H9 (cell line): ENCODE results near the gene ALCAM. TPM values are rescaled to one million over a fixed set of nuclear protein-coding genes. Genes with fewer than 3 reads are reported as not detected.

ENCODE experiments used
- DNase-seq: peaks from one replicate; pipeline ENCODE4 v3.0.0-alpha.2; 2017
- H2AFZ ChIP-seq: one replicate; pipeline ENCODE4 v1.6.1; 2013; ENCODE audit warnings: mild to moderate bottlenecking, low read length, control low read depth, moderate library complexity
- H2AK5ac ChIP-seq: 2 replicates; pipeline ENCODE4 v1.6.1; 2013; ENCODE audit warnings: low read length, control low read depth, mixed read lengths; ENCODE audit not compliant: insufficient read length
- H2BK120ac ChIP-seq: one replicate; pipeline ENCODE4 v1.6.1; 2013; ENCODE audit warnings: low read depth, mild to moderate bottlenecking, low read length, control low read depth, inconsistent platforms; ENCODE audit not compliant: poor library complexity, severe bottlenecking
- H2BK12ac ChIP-seq: 2 replicates; pipeline ENCODE4 v1.6.1; 2013; ENCODE audit warnings: low read length, control low read depth, mixed read lengths, low read depth; ENCODE audit not compliant: insufficient read length
- H2BK15ac ChIP-seq: 2 replicates; pipeline ENCODE4 v1.6.1; 2013; ENCODE audit warnings: low read depth, low read length, control low read depth
- H2BK20ac ChIP-seq: one replicate; pipeline ENCODE4 v1.6.1; 2013; ENCODE audit warnings: low read depth, mild to moderate bottlenecking, low read length, control low read depth, inconsistent platforms; ENCODE audit not compliant: poor library complexity, severe bottlenecking
- H2BK5ac ChIP-seq: 2 replicates; pipeline ENCODE4 v1.6.1; 2013; ENCODE audit warnings: low read length, control low read depth, mixed read lengths; ENCODE audit not compliant: insufficient read length
- H3K14ac ChIP-seq: 2 replicates; pipeline ENCODE4 v1.6.1; 2013; ENCODE audit warnings: low read length, control low read depth; ENCODE audit not compliant: insufficient read depth
- H3K18ac ChIP-seq: 2 replicates; pipeline ENCODE4 v1.6.1; 2013; ENCODE audit warnings: low read depth, mild to moderate bottlenecking, mixed read lengths, low read length, control low read depth; ENCODE audit not compliant: insufficient read length
- H3K23ac ChIP-seq: 2 replicates; pipeline ENCODE4 v1.6.1; 2013; ENCODE audit warnings: low read length, control low read depth, mixed read lengths, low read depth; ENCODE audit not compliant: insufficient read length
- H3K23me2 ChIP-seq: 2 replicates; pipeline ENCODE4 v1.6.1; 2013; ENCODE audit warnings: low read depth, mild to moderate bottlenecking, mixed read lengths, low read length, control low read depth; ENCODE audit not compliant: insufficient read length, poor library complexity, severe bottlenecking
- H3K27ac ChIP-seq: 2 replicates; pipeline ENCODE4 v1.5.1; 2013; ENCODE audit warnings: low read length, control low read depth, mixed read lengths, low read depth; ENCODE audit not compliant: insufficient read length
- H3K27me3 ChIP-seq: 2 replicates; pipeline ENCODE4 v1.6.1; 2013; ENCODE audit warnings: low read length, control low read depth, inconsistent platforms; ENCODE audit not compliant: insufficient read depth
- H3K4ac ChIP-seq: 2 replicates; pipeline ENCODE4 v1.6.1; 2013; ENCODE audit warnings: low read depth, mild to moderate bottlenecking, control low read depth, inconsistent platforms, low read length, moderate library complexity
- H3K4me1 ChIP-seq: 2 replicates; pipeline ENCODE4 v1.6.1; 2013; ENCODE audit warnings: low read length, control low read depth, inconsistent platforms; ENCODE audit not compliant: insufficient read depth
- H3K4me2 ChIP-seq: 2 replicates; pipeline ENCODE4 v1.6.1; 2013; ENCODE audit warnings: low read length, control low read depth, mixed read lengths; ENCODE audit not compliant: insufficient read length, insufficient read depth
- H3K56ac ChIP-seq: 2 replicates; pipeline ENCODE4 v1.6.1; 2013; ENCODE audit warnings: low read depth, mild to moderate bottlenecking, mixed read lengths, low read length, control low read depth; ENCODE audit not compliant: insufficient read length
- H3K79me1 ChIP-seq: 2 replicates; pipeline ENCODE4 v1.6.1; 2013; ENCODE audit warnings: low read depth, mild to moderate bottlenecking, moderate library complexity, low read length, control low read depth, inconsistent platforms; ENCODE audit not compliant: insufficient read depth, poor library complexity, severe bottlenecking
- H3K79me2 ChIP-seq: 2 replicates; pipeline ENCODE4 v1.6.1; 2013; ENCODE audit warnings: low read length, control low read depth, inconsistent platforms; ENCODE audit not compliant: insufficient read depth
- H3K9ac ChIP-seq: 2 replicates; pipeline ENCODE4 v1.6.1; 2013; ENCODE audit warnings: low read length, control low read depth, mixed read lengths; ENCODE audit not compliant: insufficient read length; ENCODE audit errors: extremely low read depth
- H3K9me3 ChIP-seq: one replicate; pipeline ENCODE4 v1.6.1; 2013; ENCODE audit warnings: low read depth, low read length, inconsistent platforms; ENCODE audit not compliant: control insufficient read depth
- H3T11ph ChIP-seq: one replicate; pipeline ENCODE4 v1.6.1; 2013; ENCODE audit warnings: mild to moderate bottlenecking, low read length, control low read depth, inconsistent platforms
- H4K20me1 ChIP-seq: one replicate; pipeline ENCODE4 v1.6.1; 2013; ENCODE audit not compliant: control insufficient read depth, insufficient read length, insufficient read depth
- H4K5ac ChIP-seq: 2 replicates; pipeline ENCODE4 v1.6.1; 2013; ENCODE audit warnings: low read depth, mild to moderate bottlenecking, mixed read lengths, low read length, control low read depth; ENCODE audit not compliant: insufficient read length
- H4K8ac ChIP-seq: replicated peaks from 2 replicates; pipeline ENCODE4 v1.6.1; 2013; ENCODE audit warnings: low read length, control low read depth, mixed read lengths, low read depth; ENCODE audit not compliant: insufficient read length
- H4K91ac ChIP-seq: 2 replicates; pipeline ENCODE4 v1.6.1; 2013; ENCODE audit warnings: low read depth, mild to moderate bottlenecking, moderate library complexity, mixed read lengths, low read length, control low read depth; ENCODE audit not compliant: insufficient read length
- H3K27ac Mint-ChIP-seq, 3 experiments: 2 replicates in 2 of 3; 3 replicates in 1 of 3; pipeline ENCODE4 v1.8.0; 2020 to 2021; ENCODE audit warnings: mixed read lengths in 3 of 3, mild to moderate bottlenecking in 1 of 3, moderate library complexity in 1 of 3
- H3K27me3 Mint-ChIP-seq: 2 replicates; pipeline ENCODE4 v1.8.0; 2021; ENCODE audit warnings: low read depth, mild to moderate bottlenecking, moderate library complexity, mixed read lengths
- H3K36me3 Mint-ChIP-seq, 3 experiments: 2 replicates in 2 of 3; 3 replicates in 1 of 3; pipeline ENCODE4 v1.8.0; 2020 to 2021; ENCODE audit warnings: low read depth in 3 of 3, mixed read lengths in 3 of 3; ENCODE audit not compliant: insufficient read depth in 1 of 3
- H3K4me1 Mint-ChIP-seq, 2 experiments: 2 replicates each; pipeline ENCODE4 v1.8.0; 2020; ENCODE audit warnings: mixed read lengths in 2 of 2
- H3K4me3 Mint-ChIP-seq, 2 experiments: 2 replicates in 1 of 2; 3 replicates in 1 of 2; pipeline ENCODE4 v1.8.0; 2020 to 2021; ENCODE audit warnings: mild to moderate bottlenecking in 2 of 2, mixed read lengths in 2 of 2, moderate library complexity in 1 of 2
- H3K9me3 Mint-ChIP-seq, 2 experiments: 2 replicates in 1 of 2; 3 replicates in 1 of 2; pipeline ENCODE4 v1.8.0; 2020; ENCODE audit warnings: mild to moderate bottlenecking in 2 of 2, mixed read lengths in 2 of 2, moderate library complexity in 1 of 2
- WGBS: extraction: QIAGEN DNeasy Blood & Tissue Kit; methylation state at CpG from one replicate; pipeline ENCODE4 v1.1.7; 2013; ENCODE audit warnings: missing lambda C conversion rate, low lambda C conversion rate, mixed read lengths; ENCODE audit not compliant: insufficient read length; ENCODE audit errors: extremely low coverage; 5-methylcytosine and 5-hydroxymethylcytosine counted together
- total RNA-seq: library from RNA; stranded (reverse); gene quantifications from 2 replicates; pipeline ENCODE4 v1.2.1, GENCODE V29; 2021
- TF ChIP-seq, protein P1 (sequence below): fragments of 200-600 bp; sonication (generic); conservative IDR thresholded peaks from 3 replicates; pipeline ENCODE4 v1.8.0; 2021; ENCODE audit warnings: antibody characterized with exemption, mild to moderate bottlenecking

ALCAM gene
- total RNA-seq, 1 experiment from 2014 or later, result 43.7 TPM

DNA sequence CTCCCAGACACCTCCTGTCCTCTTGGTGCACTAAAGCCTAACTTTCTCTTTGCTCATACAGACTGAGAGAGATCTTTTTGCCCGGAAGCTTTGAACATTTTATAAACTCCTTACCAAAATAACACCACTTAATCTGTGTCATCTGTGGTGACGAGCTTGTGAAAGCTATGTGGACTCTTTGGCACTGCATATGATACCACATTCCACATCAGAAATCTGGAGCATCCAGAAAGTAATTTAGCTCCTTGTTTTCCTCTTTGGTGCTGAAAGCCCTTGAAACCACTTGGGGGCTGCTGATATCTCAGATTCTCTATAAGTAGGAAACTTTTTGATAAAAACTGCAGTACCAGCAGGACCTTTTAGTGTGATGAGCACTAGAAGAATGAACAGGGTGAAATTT is 128.3 kb downstream of the ALCAM start:
- Histone ChIP-seq H3K14ac (no peak overlapping the region), H3K9ac (no peak overlapping the region), H3K9me3 (peaks cover 10% of the 10 kb centered on the region), H2AK5ac (no peak overlapping the region), H3K27me3 (no peaks in the 10 kb centered on the region), H4K5ac (no peak overlapping the region), H3T11ph (no peak overlapping the region), H2BK15ac (no peak overlapping the region), H3K4me1 (peaks cover 2% of the 10 kb centered on the region; the same call in 1 of the 2 replicates), H3K79me2 (no peaks in the 10 kb centered on the region), H3K23ac (no peak overlapping the region), H3K27ac (no peak overlapping the region), H2AFZ (no peak overlapping the region), H2BK5ac (no peak overlapping the region), H3K23me2 (no peaks in the 10 kb centered on the region), H4K91ac (no peak overlapping the region), H2BK12ac (no peak overlapping the region), H3K4ac (no peak overlapping the region), H3K56ac (no peak overlapping the region), H3K18ac (no peak overlapping the region), H2BK120ac (no peak overlapping the region), H3K79me1 (no peaks in the 10 kb centered on the region), H4K8ac (no peak overlapping the region), H3K4me2 (no peak overlapping the region), H4K20me1 (no peaks in the 10 kb centered on the region), H2BK20ac (no peak overlapping the region)
- Mint-ChIP-seq H3K9me3 (peaks cover 19 to 22% of the 10 kb centered on the region in 2 experiments), H3K27me3 (no peaks in the 10 kb centered on the region; the same call in 1 of the 2 replicates), H3K4me3 (no peak overlapping the region), H3K4me1 (peaks cover 15 to 18% of the 10 kb centered on the region in 2 experiments), H3K36me3 (peaks cover 16 to 21% (median 21%) of the 10 kb centered on the region in 3 experiments), H3K27ac (peak overlapping the region in 2 of 3 experiments; percentile 3 to 30; a peak in 3 of 7 replicates)
- DNase-seq, result no peak
- TF ChIP-seq, protein P1, sequence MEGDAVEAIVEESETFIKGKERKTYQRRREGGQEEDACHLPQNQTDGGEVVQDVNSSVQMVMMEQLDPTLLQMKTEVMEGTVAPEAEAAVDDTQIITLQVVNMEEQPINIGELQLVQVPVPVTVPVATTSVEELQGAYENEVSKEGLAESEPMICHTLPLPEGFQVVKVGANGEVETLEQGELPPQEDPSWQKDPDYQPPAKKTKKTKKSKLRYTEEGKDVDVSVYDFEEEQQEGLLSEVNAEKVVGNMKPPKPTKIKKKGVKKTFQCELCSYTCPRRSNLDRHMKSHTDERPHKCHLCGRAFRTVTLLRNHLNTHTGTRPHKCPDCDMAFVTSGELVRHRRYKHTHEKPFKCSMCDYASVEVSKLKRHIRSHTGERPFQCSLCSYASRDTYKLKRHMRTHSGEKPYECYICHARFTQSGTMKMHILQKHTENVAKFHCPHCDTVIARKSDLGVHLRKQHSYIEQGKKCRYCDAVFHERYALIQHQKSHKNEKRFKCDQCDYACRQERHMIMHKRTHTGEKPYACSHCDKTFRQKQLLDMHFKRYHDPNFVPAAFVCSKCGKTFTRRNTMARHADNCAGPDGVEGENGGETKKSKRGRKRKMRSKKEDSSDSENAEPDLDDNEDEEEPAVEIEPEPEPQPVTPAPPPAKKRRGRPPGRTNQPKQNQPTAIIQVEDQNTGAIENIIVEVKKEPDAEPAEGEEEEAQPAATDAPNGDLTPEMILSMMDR, result no peak
- no CpG with 5 or more reads among the region's 2 CpGs for WGBS
